Stromal cell of bone marrow (primary cell): Measurements from ENCODE around the gene CACNA1C.

Experiments
- DNase-seq: peaks from one replicate; pipeline ENCODE4 v3.0.0-alpha.2; 2012; ENCODE audit warnings: low read depth

Gene CACNA1C

DNA sequence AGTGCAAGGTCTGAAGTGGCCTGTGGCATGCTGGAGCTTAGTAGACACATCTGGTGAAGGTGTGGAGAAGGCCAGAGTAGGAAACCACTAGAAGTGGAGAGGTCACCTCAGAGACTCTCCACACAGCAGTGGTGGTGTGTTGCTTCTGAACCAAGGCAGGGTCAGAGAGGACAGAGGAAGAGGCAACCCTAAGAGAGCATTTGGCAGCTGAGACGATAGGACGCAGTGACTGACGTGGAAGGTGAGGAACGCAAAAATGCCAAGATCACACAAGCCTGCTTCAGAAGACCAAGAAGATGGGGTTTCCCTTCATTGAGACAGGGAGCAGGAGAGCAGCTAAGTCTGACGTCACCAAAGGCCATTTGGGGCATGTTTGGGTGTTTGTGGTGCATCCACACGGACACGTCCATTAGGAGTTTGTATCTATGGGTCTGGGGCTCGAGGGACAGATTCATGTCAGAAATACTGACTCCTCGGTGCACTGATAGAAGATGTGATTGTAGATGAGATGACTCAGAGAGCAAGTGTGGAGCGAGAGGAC, 338.1 kb downstream of the CACNA1C start:
- no peak for DNase-seq

DNA sequence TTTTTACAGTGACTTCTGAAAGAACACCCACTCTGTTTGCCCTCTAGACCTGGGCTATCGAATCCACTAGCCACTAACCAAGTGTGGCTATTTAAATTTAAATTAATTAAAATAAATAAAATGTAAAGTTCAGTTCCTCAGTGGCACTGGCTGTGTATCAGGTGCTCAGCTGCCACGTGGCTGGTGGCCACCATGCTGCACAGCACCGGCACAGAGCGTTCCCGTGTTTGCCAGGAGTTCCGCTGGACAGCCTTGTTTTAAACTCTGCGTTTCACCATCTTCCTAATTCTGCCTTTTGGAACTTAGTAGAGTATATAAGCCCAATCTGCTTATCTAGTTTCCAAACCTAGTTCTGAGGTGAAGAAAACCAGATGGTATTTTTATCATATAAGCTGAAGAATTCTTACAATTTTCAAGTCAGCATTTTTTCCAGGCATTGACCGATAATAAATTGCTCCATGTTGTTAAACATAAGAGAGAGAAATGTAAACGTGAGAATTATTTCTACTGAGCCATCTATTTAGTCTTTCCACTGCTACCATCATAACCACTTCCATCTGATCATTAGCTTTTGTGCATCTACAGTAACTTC, 339.0 kb downstream of the CACNA1C start:
- DNase-seq, result no peak

GRCh38 chr12:2393016-2393415, 340.2 kb downstream of the CACNA1C start:
- DNase-seq, result no peak

DNA sequence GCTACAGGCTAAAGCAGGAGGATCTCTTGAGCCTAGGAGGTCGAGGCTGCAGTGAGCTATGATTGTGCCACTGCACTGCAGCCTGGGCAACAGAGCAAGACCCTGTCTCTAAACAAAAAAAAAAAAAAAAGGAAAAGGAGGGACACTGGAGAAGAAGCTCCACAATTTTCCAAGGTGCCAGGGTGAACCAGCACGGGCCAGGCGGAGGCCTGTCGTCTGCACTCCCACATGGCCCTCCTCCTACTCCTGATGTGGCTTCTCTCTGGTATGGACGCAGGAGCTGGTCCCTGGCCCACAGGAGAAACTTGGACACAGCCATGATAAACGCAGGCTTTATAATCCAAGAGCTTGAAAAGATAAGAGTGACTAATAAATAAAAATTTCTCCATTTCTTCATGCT, 341.2 kb downstream of the CACNA1C start:
- DNase-seq, result no peak

DNA sequence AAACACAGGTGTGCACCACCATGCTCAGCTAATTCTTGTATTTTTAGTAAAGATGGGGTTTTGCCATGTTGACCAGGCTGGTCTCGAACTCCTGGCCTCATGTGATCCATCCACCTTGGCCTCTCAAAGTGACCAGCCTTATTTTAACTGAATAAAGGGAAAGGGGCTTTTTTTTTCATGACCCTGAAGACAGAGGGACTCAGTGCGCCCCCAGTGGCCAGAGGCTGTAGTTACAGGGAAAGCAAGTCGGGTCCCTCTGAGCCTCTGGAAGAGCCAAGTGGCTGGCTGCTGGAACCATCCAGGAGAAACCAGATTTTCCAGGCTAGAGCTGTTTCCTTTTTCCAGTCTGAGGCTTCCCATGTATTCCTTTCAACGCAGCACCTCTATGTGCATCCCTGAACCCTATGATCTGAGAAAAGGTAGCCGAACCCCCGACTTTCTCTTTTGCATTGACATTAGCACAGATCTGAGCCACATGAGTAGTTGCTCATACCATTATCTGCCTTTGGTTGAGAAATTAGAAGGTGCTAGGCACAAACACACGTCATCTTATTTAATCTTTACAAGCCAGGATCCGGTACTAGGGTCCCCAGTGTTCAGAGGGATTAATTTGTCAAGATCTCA, 342.7 kb downstream of the CACNA1C start:
- DNase-seq, result no peak

- DNase-seq, result peak; percentile 69
These were observed 343.7 kb downstream of the CACNA1C start for GRCh38 chr12:2396448-2396871.

- no peak for DNase-seq
These were observed 344.7 kb downstream of the CACNA1C start for GRCh38 chr12:2397356-2398045.

- DNase-seq, result no peak
These were observed 348.3 kb downstream of the CACNA1C start for GRCh38 chr12:2401040-2401439.

- no peak for DNase-seq
These were observed 349.3 kb downstream of the CACNA1C start for GRCh38 chr12:2402073-2402579.

DNA sequence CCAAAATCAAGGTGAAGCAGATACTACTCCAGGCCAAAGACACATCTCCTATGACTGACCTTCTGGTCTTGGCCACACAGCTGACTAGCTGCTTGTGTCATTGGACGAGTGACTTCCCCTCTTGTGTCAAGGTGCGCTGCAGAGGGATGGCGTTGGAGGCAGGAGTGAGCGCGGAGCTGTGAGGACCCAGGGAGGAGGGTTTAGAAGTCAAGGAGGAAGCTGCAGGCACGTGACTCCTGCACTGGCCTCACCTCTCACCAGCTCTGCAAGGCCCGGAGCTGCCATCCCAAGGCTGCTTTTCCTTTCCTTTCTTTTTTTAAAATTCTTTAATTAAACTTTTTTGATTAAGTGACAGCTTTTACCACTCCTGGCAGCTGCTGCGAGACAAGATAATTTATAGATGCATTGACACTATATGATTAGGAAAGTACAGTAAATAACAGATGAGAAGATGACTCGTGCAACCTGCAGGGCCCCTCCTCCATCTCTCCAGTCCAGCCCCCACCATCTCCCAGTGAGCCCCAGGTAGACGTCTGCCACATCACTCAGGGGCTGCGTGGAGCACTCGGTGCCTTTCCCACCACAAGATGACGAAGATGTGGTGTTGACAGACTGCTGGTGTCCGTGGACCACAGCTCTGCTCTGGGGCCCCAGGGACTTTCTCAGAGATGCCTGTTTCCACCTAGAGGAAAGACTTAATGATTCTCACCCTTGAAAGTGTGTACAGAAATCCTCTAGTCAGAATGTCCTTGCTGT, 350.6 kb downstream of the CACNA1C start:
- no peak for DNase-seq

GRCh38 chr12:2405039-2405438, 352.3 kb downstream of the CACNA1C start:
- DNase-seq, result no peak

DNA sequence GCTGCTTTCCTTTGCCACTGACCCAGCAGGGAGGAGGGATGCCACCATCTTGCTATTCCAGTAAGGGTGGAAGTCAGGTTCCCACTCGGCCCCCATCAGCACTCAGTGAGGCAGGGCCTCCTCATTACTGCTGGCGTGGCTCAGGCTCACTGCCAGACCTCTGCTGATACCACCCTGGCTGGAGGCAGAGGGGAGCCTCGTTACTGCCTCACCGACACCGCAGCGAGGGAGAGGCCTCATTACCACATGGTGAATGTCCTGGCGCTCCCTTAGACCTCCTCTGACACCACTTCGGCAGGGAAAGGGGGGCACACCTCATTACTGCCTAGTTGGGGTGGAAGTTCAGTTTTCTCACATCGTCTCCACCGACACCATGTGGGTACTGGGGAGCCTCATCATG, 354.1 kb downstream of the CACNA1C start:
- DNase-seq, result no peak

DNA sequence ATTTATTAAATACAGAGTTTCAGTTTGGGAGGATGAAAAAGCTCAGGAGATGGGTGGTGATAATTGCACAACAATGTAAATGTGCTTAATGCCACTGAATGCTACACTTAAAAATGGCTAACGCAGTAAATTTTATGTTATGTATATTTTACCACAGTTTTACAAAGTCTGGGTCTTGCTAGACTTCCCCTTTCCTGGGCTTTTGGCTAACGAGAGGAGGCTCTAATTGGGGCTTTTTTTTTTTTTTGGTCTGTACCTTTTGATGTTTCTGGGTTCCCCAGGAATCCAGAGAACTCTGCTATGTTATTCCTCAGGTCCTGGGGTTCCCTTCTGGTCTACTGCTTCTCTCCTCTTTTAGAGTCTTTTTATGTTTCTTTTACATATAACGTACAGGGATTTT, 355.5 kb downstream of the CACNA1C start:
- DNase-seq, result no peak

DNA sequence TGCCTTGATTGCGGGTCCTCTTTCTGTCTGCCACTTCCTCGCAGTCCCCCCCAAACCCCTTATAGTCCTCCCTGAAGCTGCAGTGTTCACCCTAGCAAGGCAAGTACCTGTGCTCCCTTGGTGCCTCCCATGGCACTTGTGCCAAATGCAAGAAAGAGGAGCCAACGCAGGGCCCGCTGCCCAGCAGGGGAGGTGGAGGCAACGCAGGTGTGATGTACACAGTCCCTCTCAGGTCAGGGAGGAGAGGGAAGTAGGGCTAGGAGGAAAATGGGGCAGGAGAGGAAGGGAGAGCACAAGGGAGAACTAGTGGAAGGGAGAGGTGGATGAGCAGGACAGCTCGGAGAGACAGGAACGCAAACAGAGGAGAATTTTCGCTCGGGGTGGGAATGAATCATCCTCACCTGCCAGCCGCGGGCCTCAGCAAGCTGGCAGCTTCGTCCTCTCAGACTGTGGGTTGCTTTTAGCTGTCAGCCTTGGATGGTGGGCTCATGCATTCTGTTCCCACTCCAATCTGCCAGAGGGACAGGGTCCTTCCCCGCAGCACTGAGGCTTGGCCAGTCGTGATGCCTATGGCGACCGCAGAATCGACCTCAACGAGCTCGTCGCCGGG, 357.0 kb downstream of the CACNA1C start:
- no peak for DNase-seq

DNA sequence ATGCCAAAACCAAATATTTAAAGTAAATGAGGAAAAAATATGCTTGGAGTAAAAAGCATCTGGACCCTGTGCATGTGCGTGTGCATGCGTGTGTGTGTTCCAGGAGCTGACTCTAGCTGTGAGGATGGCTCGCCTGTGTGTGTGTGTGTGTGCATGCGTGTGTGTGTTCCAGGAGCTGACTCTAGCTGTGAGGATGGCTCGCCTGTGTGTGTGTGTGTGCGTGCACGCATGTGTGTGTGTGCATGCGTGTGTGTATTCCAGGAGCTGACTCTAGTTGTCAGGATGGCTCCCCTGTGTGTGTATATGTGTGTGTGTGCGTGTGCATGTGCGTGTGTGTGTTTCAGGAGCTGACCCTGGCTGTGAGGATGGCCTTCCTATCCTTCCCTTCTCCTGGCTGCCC, 357.7 kb downstream of the CACNA1C start:
- DNase-seq, result no peak

DNA sequence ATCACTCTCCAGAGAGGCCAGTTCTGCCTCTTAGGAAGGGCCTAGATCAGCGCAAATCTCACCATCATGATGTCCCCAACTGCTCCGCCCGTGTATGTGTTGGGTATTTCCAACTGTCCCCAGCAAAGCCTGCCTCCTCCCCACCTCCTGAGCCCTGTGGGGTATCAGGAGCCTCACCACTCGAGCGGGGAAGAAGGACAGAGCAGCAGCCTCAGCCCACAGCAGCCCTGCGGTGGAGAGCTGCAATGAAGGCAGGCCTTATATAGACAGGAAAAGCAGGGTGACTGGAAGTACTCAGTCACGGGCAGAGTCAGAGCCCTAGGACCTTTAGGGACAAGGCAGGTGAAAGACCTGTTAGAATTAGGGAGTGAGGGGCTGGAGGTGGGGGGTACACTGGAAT, 358.2 kb downstream of the CACNA1C start:
- DNase-seq, result no peak

DNA sequence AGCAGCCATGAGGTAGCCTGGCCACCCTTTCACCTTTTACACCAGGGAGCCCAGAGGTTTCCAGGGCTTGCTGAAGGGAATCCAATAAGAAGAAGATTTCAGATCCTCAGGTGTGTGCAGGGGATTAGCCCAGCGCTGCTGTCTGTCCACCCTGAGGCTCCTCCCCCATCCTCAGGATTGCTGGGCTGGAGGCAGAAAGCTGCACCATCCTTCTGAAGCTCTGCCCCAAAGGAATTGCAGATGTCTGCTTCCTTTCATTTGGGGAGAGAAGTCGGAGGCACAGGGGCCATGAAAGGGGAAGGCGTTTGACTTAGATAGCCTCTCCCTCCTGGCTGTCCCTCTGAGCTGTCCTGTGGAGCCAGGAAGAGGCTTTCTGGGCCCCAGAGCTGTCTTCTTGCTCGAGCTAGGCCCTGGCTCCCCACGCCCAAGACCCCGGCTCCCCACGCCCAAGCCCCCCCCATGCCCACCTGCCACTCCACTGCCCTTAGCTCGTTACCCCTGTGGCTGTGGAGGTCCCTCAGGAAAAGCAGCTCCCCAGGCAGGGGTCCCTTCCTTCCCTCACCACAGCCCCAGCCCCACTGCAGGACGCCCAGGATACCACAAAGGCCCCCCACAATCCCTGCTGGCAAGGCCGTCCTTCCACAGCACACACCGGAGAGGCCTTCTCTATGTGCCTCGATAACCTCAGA, 359.0 kb downstream of the CACNA1C start:
- no peak for DNase-seq

- no peak for DNase-seq
These were observed 359.5 kb downstream of the CACNA1C start for GRCh38 chr12:2412305-2412643.

- DNase-seq, result no peak
These were observed 360.5 kb downstream of the CACNA1C start for GRCh38 chr12:2413301-2413700.

DNA sequence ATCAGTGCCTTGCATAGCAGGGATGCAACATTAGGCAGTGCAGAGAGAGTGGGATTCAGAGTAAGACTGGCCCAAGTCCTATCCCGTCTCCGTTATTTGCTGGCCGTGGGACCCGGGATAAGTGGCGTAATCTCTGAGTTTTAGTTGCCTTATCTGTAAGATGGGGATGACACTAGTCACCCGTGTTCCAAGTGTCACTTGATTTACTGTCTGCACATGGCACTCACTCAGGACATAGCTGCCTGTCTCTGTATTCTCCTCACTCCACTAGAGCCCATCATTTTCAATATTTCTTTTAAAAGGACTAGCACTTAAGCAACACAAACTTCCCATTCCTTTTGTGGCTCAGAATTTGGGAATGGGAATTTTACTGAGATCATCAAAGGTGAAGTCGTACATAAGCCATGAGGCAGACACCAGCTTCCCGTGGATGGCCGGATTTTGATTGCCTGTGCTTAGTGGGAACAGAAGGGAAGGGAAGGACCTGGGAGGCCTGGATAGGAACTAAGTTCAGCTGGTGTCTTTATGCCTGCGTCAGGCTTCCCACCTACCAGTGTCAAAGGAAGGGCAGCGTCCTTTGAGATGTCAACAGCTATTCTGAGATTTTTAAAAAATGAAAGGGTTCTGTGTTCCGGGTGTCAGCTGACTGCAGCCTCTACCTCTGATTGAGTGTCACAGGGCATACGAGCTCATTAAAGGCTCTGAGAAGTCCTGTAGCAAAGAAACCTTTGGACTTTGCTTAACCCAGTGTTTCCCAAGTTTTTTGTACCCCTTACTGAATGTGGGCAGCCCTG, 361.4 kb downstream of the CACNA1C start:
- DNase-seq, result no peak
